ENCODE results near the gene NAA16.

The NAA16 gene

DNA sequence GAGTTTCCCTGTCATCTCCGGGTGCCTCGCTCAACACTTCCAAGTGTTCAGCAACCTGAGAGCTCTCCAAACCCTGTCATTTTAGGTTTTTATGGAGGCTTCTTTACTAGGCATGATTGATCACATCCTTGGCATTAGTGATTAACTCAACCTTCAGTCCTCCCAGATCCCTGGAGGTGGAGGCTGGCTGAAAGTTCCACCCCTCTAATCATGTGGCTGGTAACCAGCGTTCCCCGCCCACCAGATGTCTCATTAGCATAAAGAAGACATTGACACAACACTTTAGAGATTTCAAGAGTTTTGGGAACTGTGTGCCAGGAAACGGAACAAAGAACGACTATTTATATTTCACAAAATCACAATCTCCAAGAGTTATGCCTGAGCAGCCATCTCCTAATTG is 75.1 kb downstream of the NAA16 start:
- H3K36me3 ChIP-seq (ENCODE audit: control insufficient read depth, low read length) = no peaks in the 10 kb centered on the region
- no peaks in the 10 kb centered on the region for H3F3A ChIP-seq (ENCODE audit: control insufficient read depth, insufficient read depth)
- H3K9me3 ChIP-seq (ENCODE audit: control insufficient read depth, insufficient read depth, low read length) = no peaks in the 10 kb centered on the region
- H3K9me2 ChIP-seq (replicated peaks; ENCODE audit: control insufficient read depth, low read length) = no peaks in the 10 kb centered on the region
- no peaks in the 10 kb centered on the region for H3K79me2 ChIP-seq (ENCODE audit: control insufficient read depth, low read length)
- no peak overlapping the region for H3K4me3 ChIP-seq (ENCODE audit: low read length)
- no peak overlapping the region for H3K27ac ChIP-seq (ENCODE audit: low read depth, low read length)
- H3K27me3 ChIP-seq (ENCODE audit: control insufficient read depth, low read length) = no peaks in the 10 kb centered on the region
- H4K20me1 ChIP-seq (ENCODE audit: control insufficient read depth, insufficient read depth, low read depth, low read length) = no peaks in the 10 kb centered on the region
- H3K4me1 ChIP-seq (ENCODE audit: control insufficient read depth, low read length) = peaks cover 13% of the 10 kb centered on the region
- TF ChIP-seq, protein P1, sequence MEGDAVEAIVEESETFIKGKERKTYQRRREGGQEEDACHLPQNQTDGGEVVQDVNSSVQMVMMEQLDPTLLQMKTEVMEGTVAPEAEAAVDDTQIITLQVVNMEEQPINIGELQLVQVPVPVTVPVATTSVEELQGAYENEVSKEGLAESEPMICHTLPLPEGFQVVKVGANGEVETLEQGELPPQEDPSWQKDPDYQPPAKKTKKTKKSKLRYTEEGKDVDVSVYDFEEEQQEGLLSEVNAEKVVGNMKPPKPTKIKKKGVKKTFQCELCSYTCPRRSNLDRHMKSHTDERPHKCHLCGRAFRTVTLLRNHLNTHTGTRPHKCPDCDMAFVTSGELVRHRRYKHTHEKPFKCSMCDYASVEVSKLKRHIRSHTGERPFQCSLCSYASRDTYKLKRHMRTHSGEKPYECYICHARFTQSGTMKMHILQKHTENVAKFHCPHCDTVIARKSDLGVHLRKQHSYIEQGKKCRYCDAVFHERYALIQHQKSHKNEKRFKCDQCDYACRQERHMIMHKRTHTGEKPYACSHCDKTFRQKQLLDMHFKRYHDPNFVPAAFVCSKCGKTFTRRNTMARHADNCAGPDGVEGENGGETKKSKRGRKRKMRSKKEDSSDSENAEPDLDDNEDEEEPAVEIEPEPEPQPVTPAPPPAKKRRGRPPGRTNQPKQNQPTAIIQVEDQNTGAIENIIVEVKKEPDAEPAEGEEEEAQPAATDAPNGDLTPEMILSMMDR (IDR thresholded peaks at IDR 0.05; ENCODE audit: low read depth, low read length, poor library complexity, severe bottlenecking) = no peak
- TF ChIP-seq EZH2phosphoT487 (IDR thresholded peaks at IDR 0.05; ENCODE audit: borderline replicate concordance, low read length) = no peak
- H3K4me2 ChIP-seq (ENCODE audit: low read length) = no peak overlapping the region

DNA sequence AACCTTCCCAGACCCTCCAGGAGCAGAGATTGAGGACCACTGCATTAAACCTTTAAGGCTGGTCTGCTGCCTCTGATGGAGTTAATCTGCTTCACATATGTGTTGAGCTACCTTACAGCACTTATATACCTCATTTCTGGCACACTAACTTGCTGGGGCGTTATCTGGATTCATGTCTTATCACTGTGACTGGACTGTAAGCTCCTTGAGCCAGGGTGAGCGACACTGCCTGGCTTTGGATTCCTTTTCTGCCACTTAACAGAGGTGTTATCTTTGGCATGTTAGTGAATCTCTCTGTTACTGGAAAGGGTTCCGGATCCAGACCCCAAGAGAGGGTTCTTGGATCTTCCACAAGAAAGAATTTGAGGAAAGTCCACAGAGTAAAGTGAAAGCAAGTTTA is 76.5 kb downstream of the NAA16 start:
- Histone ChIP-seq H3K4me2 (ENCODE audit: low read length) (no peak overlapping the region), H3K36me3 (ENCODE audit: control insufficient read depth, low read length) (no peaks in the 10 kb centered on the region), H3K9me2 (replicated peaks; ENCODE audit: control insufficient read depth, low read length) (no peaks in the 10 kb centered on the region), H3K4me3 (ENCODE audit: low read length) (no peak overlapping the region), H3F3A (ENCODE audit: control insufficient read depth, insufficient read depth) (no peaks in the 10 kb centered on the region), H3K27ac (ENCODE audit: low read depth, low read length) (no peak overlapping the region), H4K20me1 (ENCODE audit: control insufficient read depth, insufficient read depth, low read depth, low read length) (no peaks in the 10 kb centered on the region), H3K4me1 (ENCODE audit: control insufficient read depth, low read length) (peaks cover 13% of the 10 kb centered on the region), H3K79me2 (ENCODE audit: control insufficient read depth, low read length) (no peaks in the 10 kb centered on the region), H3K9me3 (ENCODE audit: control insufficient read depth, insufficient read depth, low read length) (no peaks in the 10 kb centered on the region), H3K27me3 (ENCODE audit: control insufficient read depth, low read length) (no peaks in the 10 kb centered on the region)
- TF ChIP-seq EZH2phosphoT487 (IDR thresholded peaks at IDR 0.05; ENCODE audit: borderline replicate concordance, low read length) = no peak
- TF ChIP-seq, protein P1 (IDR thresholded peaks at IDR 0.05; ENCODE audit: low read depth, low read length, poor library complexity, severe bottlenecking) = no peak

DNA sequence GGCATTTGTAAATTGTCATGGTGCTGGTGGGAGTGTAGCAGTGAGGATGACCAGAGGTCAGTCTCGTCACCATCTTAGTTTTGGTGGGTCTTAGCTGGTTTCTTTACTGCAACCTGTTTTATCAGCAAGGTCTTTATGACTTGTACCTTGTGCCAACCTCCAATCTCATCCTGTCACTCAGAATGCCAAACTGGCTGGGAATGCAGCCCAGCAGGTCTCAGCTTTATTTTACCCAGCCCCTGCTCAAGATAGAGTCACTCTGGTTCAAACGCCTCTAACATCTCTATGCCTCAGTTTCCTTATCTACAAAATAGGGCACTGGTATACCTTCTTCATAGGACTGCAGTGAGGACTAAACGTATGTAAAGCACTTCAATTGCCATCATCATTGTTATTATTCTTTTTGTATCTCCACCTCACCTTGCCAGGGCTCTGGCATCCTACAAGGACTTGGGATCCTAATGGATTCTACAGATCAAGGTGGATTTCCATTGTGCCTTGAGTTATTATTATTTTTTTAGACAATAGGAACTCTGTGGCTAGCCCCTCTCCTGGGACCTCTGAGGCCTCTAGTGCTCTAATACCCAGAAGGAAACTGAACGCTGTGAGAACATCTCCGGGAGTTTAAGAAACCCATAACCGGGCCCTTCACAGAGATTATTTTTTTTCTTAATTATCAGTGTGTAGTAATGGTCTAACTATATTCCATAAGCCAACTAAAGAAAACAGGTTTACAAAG is 77.2 kb downstream of the NAA16 start:
- Histone ChIP-seq H3F3A (ENCODE audit: control insufficient read depth, insufficient read depth) (no peaks in the 10 kb centered on the region), H3K4me2 (ENCODE audit: low read length) (no peak overlapping the region), H3K4me3 (ENCODE audit: low read length) (no peak overlapping the region), H4K20me1 (ENCODE audit: control insufficient read depth, insufficient read depth, low read depth, low read length) (no peaks in the 10 kb centered on the region), H3K9me2 (replicated peaks; ENCODE audit: control insufficient read depth, low read length) (no peaks in the 10 kb centered on the region), H3K4me1 (ENCODE audit: control insufficient read depth, low read length) (peaks cover 13% of the 10 kb centered on the region), H3K36me3 (ENCODE audit: control insufficient read depth, low read length) (no peaks in the 10 kb centered on the region), H3K27ac (ENCODE audit: low read depth, low read length) (no peak overlapping the region), H3K9me3 (ENCODE audit: control insufficient read depth, insufficient read depth, low read length) (no peaks in the 10 kb centered on the region), H3K79me2 (ENCODE audit: control insufficient read depth, low read length) (no peaks in the 10 kb centered on the region), H3K27me3 (ENCODE audit: control insufficient read depth, low read length) (no peaks in the 10 kb centered on the region)
- TF ChIP-seq EZH2phosphoT487 (IDR thresholded peaks at IDR 0.05; ENCODE audit: borderline replicate concordance, low read length) = no peak
- TF ChIP-seq, protein P1 (IDR thresholded peaks at IDR 0.05; ENCODE audit: low read depth, low read length, poor library complexity, severe bottlenecking) = no peak
